ENCODE measurements around the gene BRSK1. TPM values are rescaled to one million over a fixed set of nuclear protein-coding genes. Genes with fewer than 3 reads are reported as not detected.

BRSK1 gene
- total RNA-seq, 1 donor, result 5.2 TPM

DNA sequence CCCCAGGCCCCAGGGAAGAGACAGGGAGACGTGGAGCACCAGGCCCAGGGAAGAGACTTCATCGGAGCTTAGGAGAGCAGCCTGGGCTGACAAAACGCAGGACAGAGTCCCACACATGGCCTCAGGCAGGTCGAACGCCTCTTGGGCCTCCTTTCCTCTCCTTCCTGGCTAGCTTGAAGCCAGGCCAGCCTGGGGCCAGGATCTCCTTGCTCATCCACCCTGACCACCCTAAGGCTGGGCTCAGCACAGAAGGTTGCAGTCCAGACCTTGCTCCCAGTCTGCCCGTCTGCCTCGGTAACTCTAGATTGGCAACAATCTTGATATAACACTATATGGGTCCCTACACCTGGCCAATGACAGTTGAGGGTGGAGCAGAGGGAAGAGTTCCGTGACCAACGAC is 35.1 kb upstream of the BRSK1 start:
- no peak overlapping the region for H3K4me3 ChIP-seq (ENCODE audit: low read depth, low read length)
- DNase-seq (ENCODE audit: low read depth), result no peak
- TF ChIP-seq, protein P1, sequence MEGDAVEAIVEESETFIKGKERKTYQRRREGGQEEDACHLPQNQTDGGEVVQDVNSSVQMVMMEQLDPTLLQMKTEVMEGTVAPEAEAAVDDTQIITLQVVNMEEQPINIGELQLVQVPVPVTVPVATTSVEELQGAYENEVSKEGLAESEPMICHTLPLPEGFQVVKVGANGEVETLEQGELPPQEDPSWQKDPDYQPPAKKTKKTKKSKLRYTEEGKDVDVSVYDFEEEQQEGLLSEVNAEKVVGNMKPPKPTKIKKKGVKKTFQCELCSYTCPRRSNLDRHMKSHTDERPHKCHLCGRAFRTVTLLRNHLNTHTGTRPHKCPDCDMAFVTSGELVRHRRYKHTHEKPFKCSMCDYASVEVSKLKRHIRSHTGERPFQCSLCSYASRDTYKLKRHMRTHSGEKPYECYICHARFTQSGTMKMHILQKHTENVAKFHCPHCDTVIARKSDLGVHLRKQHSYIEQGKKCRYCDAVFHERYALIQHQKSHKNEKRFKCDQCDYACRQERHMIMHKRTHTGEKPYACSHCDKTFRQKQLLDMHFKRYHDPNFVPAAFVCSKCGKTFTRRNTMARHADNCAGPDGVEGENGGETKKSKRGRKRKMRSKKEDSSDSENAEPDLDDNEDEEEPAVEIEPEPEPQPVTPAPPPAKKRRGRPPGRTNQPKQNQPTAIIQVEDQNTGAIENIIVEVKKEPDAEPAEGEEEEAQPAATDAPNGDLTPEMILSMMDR (IDR thresholded peaks at IDR 0.05; ENCODE audit: insufficient read depth, low read length), result no peak

DNA sequence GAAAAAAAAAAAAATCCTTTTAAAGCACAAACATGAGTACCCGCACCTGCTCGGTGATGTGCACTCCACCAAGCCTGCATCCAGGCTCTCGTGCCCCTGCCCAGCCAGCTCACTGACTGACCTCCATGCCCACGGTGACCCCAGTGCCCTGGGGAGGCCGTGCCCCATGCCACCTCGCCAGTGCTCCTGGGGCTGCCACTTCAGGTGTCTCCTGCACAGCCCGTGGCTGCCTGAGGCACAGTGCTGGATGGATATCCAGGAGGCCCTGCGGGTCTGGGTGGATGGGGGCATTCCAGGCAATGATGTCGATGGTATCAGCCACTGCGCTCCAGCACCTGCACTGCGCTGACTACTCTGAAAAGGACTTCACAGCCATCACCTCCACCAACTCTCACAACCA is 34.0 kb upstream of the BRSK1 start:
- DNase-seq (ENCODE audit: low read depth), result no peak
- no peak overlapping the region for H3K4me3 ChIP-seq (ENCODE audit: low read depth, low read length)
- TF ChIP-seq, protein P1 (IDR thresholded peaks at IDR 0.05; ENCODE audit: insufficient read depth, low read length), result no peak

DNA sequence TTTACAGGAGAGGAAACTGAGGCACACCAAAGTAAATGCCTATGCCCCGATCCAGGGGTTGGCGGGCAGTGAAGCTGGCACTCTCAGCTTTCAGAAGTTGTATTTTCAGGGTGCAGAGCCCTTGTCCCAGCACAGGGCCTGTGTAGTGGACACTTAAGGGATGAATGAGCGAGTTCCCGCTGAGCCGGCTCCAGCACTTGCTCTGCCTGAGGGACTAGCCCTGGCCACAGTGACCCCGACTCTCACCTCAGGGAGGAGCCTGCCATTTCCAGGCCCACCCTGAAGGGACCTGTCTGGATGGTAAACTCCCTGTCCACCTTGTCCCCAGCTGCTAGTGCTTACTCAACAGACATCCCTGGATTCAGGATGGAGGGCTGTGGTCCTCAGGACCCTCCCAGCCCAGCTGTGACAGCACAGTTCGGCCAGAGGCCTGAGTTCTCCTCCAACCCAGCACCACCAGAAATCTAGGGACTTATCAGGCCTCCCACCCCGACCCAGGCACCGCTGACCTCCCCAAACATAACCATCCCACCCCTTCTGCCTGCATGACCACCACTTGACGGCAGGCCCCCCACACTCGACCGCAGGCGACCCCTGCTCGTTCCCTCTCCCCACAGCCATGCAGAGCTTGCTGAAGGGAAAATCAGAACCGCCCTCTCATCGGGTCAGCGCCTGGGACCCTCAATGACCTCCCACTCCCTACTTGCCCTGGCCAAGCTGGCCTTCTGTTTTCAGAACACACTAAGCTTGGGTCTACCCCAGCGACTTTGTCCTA is 33.3 kb upstream of the BRSK1 start:
- DNase-seq (ENCODE audit: low read depth), result no peak
- TF ChIP-seq, protein P1 (IDR thresholded peaks at IDR 0.05; ENCODE audit: insufficient read depth, low read length), result no peak

DNA sequence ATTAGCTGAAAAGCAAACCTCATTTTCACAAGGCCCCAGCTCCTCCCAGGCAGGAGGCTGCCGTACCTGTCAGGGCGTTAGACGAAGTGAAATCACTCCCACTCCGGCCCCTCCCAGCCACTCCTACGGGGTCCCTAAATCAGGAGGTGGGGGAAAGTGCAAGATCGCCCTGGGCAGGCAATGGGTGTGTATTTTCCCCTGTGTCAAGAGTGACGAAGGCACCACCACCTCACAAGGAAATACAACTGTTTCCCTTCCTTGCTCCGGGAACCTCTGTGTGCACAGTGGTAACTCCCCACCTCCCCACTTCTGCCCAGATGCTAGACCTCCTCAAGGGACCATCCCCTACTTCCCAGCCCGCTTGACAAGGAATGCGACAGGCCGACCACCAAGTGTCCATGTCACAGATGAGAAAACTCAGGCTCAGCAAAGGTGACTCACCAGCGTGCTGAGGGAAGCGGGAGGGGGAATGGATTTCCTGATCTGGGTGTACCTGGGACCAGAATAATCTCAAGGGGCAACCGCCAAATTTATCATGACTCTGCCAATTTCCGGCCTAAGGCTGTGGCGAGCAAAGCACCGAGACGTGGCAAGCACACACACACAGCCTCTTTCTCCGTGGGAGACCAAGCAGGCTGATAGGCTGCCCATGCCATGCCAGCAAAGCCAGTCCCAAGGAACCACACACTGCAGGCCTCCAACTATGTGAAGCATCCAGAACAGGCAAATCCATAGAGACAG is 32.3 kb upstream of the BRSK1 start:
- DNase-seq (ENCODE audit: low read depth), result peak; percentile 27
- TF ChIP-seq, protein P1 (IDR thresholded peaks at IDR 0.05; ENCODE audit: insufficient read depth, low read length), result no peak
- no peak overlapping the region for H3K4me3 ChIP-seq (ENCODE audit: low read depth, low read length)

More for the DNA sequence above, 33.3 kb upstream of the BRSK1 start:
- H3K4me3 ChIP-seq (ENCODE audit: low read depth, low read length), result no peak overlapping the region

DNA sequence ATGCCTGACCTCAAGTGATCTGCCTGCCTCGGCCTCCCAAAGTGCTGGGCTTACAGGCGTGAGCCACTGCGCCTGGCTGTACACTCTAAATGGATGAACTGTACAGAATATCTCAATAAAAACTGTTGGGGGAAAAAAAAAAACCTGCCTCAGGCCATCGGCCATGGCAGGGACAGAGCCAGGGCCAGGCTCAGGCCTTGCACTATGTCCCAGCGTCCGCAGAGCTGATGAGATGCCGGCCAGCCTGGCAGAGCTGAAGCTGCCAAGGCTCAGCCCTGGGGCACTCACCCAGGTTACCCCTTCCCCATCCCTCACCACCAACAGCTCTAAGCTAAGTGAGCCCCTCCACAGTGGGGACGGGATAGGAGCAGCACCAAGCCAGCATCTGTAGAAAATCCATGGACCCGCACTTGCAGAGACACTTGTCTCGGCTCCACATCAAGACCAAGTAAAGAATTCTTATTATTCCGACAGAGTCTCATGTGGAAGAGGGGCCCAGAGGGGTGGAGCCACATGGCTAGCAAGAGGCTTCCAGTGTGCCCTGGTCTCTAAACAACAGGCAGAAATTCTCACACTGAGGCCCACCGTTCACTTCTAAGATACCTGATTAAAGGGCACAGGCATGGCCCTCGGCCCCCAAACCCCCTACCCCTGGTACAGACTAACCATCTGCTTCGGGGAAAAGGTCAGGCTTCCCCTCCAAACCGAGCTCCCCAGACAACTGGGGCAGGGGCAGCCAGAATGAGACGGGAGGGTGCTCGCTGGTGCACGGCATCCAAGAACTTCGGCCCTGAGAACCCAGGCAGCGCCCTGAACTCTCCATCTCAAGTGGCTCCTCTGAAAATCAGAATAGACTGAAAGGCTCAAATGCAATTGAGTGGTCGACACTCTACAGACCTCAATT is 30.8 kb upstream of the BRSK1 start:
- TF ChIP-seq, protein P1 (IDR thresholded peaks at IDR 0.05; ENCODE audit: insufficient read depth, low read length), result no peak
- H3K4me3 ChIP-seq (ENCODE audit: low read depth, low read length), result no peak overlapping the region
- DNase-seq (ENCODE audit: low read depth), result no peak

DNA sequence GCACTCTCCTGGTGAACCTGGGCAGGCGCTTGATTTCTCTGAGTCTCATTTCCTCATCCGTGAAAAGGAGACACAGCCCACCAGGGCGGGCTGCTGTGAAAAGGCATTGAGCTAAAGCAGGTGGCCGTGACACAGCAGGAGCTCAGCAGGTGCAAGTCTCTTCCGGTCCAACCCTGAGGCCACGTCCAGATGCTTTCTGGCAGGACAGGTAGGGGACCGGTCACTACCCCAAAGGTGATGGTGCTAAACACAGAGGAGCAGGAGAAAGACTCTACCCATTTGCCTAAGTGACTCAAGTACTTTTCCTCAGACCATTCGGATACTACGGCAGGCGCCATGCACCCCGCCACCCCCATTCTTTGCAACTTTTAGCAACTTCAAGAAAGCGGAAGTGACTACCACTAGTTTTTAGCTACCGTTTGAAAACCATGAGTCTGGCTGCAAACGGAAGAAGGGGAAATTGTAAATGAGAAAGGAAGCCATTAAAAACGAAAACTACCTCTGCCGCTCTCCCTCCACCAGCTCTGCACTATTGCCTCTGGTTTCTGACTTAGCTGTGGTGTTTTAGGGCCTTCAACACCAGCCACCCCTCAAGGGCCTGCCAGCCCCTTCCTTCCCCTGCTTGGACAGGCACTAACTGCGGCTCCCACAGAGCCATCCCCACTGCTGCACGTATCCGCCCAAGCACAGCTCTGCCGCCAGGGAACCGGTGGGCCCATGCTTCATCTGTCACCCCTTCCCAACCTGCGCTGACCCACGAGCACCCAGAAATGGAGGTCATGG is 29.8 kb upstream of the BRSK1 start:
- TF ChIP-seq, protein P1 (IDR thresholded peaks at IDR 0.05; ENCODE audit: insufficient read depth, low read length), result no peak
- peak overlapping the region; percentile 25 for H3K4me3 ChIP-seq (ENCODE audit: low read depth, low read length)
- DNase-seq (ENCODE audit: low read depth), result no peak
